G401.6 (cell line): Measurements from ENCODE around the gene HHIPL1.
A peak's percentile ranks its signal among the peaks of the same experiment; 100 is the strongest.
"Not testable (repeated sequence)": the region's sequence is repeated elsewhere in the genome, so short reads cannot be mapped to it uniquely, and the experiment has no call there.

ENCODE experiments used
- FAIRE-seq: peaks from 2 replicates; lab custom pipeline; 2012; peaks lifted over from hg19 to GRCh38; lab: Jason Lieb, UNC

Gene HHIPL1

GRCh38 chr14:99661206-99661605, 16.3 kb downstream of the HHIPL1 start:
- FAIRE-seq: not testable (repeated sequence)

DNA sequence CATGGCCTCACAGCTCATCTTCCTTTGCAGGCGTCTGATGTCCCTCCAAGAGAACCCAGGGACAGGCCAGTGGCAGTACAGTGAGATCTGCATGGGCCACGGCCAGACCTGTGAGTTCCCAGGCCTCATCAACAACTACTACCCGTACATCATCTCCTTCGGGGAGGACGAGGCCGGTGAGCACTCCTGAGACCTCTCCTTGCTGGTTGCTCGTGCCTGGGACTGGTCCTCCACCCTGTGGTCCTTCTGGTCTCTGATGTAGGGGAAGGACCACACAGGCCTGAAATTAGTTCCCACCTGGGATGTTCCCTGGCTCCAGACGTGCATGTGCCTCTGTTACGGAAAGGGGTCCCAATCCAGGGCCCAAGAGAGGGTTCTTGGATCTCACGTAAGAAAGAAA, 17.9 kb downstream of the HHIPL1 start:
- no peak for FAIRE-seq

GRCh38 chr14:99663386-99664057, 18.6 kb downstream of the HHIPL1 start:
- FAIRE-seq: no peak

- no peak for FAIRE-seq
Observed at GRCh38 chr14:99664058-99664936, 19.4 kb downstream of the HHIPL1 start.

DNA sequence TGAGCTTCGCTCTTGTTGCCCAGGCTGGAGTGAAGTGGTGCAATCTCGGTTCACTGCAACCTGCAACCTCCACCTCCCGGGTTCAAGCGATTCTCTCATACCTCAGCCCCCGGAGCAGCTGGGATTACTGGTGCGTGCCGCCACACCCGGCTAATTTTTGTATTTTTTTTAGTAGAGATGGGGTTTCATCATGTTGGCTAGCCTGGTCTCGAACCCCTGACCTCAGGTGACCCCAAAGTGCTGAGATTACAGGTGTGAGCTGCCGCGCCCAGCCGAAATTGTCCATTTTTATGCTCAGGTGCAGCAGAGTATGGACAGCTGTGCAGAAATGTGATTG, 20.0 kb downstream of the HHIPL1 start:
- FAIRE-seq: no peak

DNA sequence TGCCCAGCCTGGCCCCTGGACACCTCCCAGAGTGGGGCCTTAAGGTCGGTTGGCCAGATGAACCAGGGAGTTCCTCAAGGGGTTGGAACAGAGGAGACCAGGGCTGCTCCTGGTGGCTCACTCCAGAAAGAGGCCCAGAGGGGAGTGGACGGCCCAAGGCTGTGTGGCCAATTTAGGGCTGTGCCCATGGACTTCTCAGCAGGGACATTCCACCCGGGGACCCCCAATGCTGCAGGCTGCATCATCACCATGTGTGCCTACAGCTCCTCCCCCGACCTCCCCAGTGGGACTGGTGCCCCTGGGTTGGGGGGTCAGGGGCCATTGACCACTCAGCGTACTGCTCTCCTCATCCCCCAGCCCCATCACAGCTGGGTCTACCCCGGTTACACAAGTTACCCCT, 21.6 kb downstream of the HHIPL1 start:
- no peak for FAIRE-seq

GRCh38 chr14:99667045-99667444, 22.1 kb downstream of the HHIPL1 start:
- no peak for FAIRE-seq

DNA sequence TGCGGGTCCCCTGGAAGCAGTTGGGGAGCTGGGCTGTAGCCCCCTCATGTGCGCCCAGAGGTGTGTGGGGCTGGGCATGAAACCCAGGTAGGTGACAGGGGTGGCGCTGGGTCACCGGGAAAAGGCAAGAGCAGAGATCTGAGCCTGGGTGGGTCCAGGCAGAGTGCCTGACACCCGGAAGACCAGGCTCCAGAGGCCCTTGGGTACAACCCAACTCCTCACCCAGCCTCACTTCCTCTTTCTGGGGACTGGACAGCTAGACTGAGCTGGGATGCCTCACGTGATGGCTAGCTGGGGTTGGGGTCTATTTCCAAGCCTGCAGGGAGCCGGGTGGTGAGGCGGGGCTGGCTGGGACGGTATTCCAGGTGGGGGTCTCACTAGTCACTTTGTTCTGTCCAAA, 22.9 kb downstream of the HHIPL1 start:
- no peak for FAIRE-seq

- peak; percentile 45 for FAIRE-seq
Observed at GRCh38 chr14:99668307-99669295, 23.7 kb downstream of the HHIPL1 start.

GRCh38 chr14:99670361-99671234, 25.7 kb downstream of the HHIPL1 start:
- no peak for FAIRE-seq

DNA sequence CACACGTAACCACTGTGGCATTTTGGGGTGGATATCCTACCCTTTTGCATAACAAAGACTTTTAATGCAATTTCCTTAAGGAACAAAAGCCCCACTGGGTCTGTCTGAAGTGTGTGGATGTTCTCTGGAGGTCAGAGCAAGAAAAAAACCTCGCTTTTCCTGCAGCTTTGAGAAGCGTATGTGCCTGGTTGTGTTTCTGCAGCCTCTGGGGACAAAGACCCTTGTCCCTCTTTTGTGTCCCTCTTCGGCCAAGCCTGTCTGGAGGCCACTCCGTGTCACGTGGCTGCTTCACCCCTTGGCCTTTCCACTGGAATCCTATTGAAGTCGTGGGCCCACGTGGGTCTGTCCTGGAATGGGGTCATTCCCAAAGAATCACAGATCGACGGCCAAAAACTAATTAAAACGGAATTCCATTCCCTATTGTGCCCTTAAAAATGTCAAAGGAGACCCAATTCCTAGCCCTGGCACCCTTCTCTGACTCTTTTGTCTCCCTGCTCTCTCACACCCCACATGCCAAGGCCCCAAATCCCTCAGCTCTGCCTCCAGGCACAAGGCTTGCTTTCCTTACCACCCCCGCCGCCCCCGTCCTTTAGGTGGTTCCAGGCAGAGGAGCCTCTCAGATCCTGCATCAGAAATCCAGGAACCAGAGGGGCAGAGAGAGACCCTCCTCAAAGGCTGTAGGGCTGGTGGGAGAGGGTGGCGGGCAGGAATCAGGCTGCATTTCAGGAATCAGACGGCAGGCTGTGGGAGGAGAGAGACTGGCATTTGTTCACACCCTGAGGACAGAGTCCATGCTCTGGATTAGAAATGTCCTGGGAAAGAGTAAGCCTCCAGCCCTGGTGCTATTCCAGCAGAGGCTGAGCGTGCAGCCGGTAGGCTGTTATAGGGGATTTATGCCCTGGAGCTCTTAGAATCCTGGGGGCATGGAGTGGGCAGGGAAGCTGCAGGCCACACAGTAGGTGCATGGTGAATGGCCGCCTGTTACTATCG, 26.6 kb downstream of the HHIPL1 start:
- no peak for FAIRE-seq

GRCh38 chr14:99672506-99673304, 27.8 kb downstream of the HHIPL1 start:
- no peak for FAIRE-seq

GRCh38 chr14:99673305-99674063, 28.6 kb downstream of the HHIPL1 start:
- no peak for FAIRE-seq

GRCh38 chr14:99674064-99674650, 29.2 kb downstream of the HHIPL1 start:
- FAIRE-seq: no peak

DNA sequence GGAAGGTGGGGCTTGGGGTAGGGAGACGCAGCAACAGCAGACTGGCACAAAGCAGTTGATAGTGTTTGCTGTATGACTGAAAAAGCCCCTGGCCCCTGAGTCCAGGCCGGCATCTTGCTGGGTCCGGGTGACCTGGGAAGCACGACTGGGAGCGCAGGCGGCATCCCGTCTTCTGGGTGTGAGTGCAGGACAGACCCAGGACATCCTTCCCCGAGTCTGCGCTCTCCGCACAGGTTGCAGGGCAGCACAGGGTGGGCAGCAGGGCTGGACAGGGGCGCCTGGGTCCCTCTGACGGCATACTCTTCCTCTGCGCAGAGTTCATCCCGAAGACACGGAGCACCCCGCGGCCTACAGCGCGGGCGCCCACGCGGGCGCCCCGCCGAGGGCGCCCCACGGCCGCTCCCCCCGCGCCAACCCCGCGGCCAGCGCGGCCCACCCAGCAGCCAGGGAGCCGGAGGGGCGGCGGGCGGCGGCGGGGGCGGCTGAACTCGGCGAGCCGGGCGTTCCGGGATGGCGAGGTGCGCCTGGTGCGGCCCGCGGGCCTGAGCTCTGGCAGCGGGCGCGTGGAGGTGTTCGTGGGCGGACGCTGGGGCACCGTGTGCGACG, 29.9 kb downstream of the HHIPL1 start:
- no peak for FAIRE-seq

- FAIRE-seq: no peak
Observed at GRCh38 chr14:99675382-99675835, 30.5 kb downstream of the HHIPL1 start.

GRCh38 chr14:99675951-99676350, 31.0 kb downstream of the HHIPL1 start:
- FAIRE-seq: no peak

DNA sequence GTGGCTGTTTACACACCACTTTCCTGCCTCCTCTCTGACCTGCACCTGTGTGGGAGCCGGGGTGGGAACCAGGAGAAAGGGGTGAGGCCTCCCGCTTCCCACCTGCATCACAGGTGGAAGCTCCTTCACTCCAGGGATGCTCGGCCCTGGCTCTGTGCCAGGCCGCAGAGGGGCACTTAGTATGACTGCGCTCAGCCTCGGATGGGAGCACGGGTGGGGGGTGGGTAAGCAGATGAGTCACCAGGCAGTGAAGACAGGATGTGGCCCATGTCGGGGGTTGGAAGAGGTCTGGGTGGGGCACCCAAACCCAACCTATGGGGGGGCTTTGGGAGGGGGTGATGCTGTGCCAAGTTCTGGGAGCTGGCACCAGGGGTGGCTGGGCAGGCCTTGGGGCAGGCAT, 31.7 kb downstream of the HHIPL1 start:
- no peak for FAIRE-seq
